ENCODE measurements around the gene ULK1.

GRCh38 chr12:131965073-131965472 is 70.7 kb downstream of the ULK1 start:
- TF ChIP-seq EZH2 (IDR thresholded peaks at IDR 0.05; ENCODE audit: low read length) (no peak), CTCF (optimal IDR thresholded peaks at IDR 0.05 in 1 of 3, IDR thresholded peaks at IDR 0.05 in 1 of 3, conservative IDR thresholded peaks at IDR 0.05 in 1 of 3; ENCODE audit: extremely low read depth in 1 of 3, insufficient read depth in 2 of 3, low read length in 3 of 3) (no peak)
